Gastrocnemius medialis (tissue), 4 donors: ENCODE results near the gene SAP30BP. TPM values are rescaled to one million over a fixed set of nuclear protein-coding genes. Genes with fewer than 3 reads are reported as not detected.

Source experiments
- ATAC-seq, 2 donors: fragments of 150-250 bp; one replicate each; pipeline ENCODE4 v1.9.1; 2016
- DNase-seq, 2 donors: peaks; one replicate each; pipeline ENCODE4 v3.0.0-alpha.2; 2019
- H3K27ac ChIP-seq, 4 donors: fragments of 200-600 bp; sonication (generic); 1 replicate in 1 of 4; 2 replicates in 3 of 4; pipeline ENCODE4 v1.5.1; 2016 to 2018; ENCODE audit warnings: mild to moderate bottlenecking in 2 of 4, moderate library complexity in 1 of 4
- H3K27me3 ChIP-seq, 3 donors: fragments of 200-600 bp; sonication (generic) in 2 of 3; 1 replicate in 1 of 3; 2 replicates in 2 of 3; pipeline versions ENCODE4 v1.5.1 to v1.6.0; 2016 to 2019; ENCODE audit warnings: mild to moderate bottlenecking in 1 of 3, moderate library complexity in 1 of 3
- H3K36me3 ChIP-seq, 2 donors: fragments of 200-600 bp; sonication (generic) in 1 of 2; one replicate each; pipeline ENCODE4 v1.5.1; 2017 to 2018
- H3K4me1 ChIP-seq, 2 donors: fragments of 200-600 bp; sonication (generic) in 1 of 2; one replicate each; pipeline ENCODE4 v1.5.1; 2016 to 2017; ENCODE audit warnings: mild to moderate bottlenecking in 2 of 2
- H3K4me3 ChIP-seq, 4 donors: fragments of 200-600 bp; sonication (generic) in 3 of 4; 1 replicate in 1 of 4; 2 replicates in 3 of 4; pipeline ENCODE4 v1.5.1; 2016 to 2019; ENCODE audit warnings: mild to moderate bottlenecking in 2 of 4
- H3K9me3 ChIP-seq, 3 donors: fragments of 200-600 bp; sonication (generic) in 2 of 3; 1 replicate in 1 of 3; 2 replicates in 2 of 3; pipeline ENCODE4 v1.5.1; 2016 to 2019
- CTCF ChIP-seq, 5 experiments: fragments of 450-650 bp in 3 of 5; fragments of 200-600 bp in 2 of 5; sonication (generic) in 2 of 5; IDR thresholded peaks in 4 of 5; conservative IDR thresholded peaks in 1 of 5; 1 replicate in 4 of 5; 2 replicates in 1 of 5; pipeline ENCODE4 v1.5.1; 2016 to 2019; ENCODE audit warnings: antibody characterized with exemption in 5 of 5, mild to moderate bottlenecking in 3 of 5, moderate library complexity in 3 of 5
- POLR2A ChIP-seq, 2 donors: fragments of 450-650 bp; IDR thresholded peaks; one replicate each; pipeline ENCODE4 v1.6.1; 2017; ENCODE audit warnings: antibody characterized with exemption in 2 of 2, mild to moderate bottlenecking in 2 of 2, moderate library complexity in 2 of 2
- in situ Hi-C, 4 donors: fragments of 200-750 bp; cut with MboI; loops; one replicate each; pipeline versions ENCODE4 v1.15.0 to v1.8.0; 2017; ENCODE audit warnings: low sequenced_read_pairs in 4 of 4
- intact Hi-C: fragments of 100-400 bp; cut with DNase I; formaldehyde crosslinking; loops from one replicate; pipeline ENCODE4 v1.15.1; 2023; ENCODE audit warnings: low total_unique reads
- total RNA-seq, 4 donors: library from RNA; depleted of rRNA; stranded (reverse); fragments of >200 nt; gene quantifications; one replicate each; pipeline versions ENCODE4 v1.1.0 to v1.2.3, GENCODE V29; 2016

The SAP30BP gene
- total RNA-seq, 4 donors from 2014 or later = 42.0 to 64.0 (median 50.1) TPM

GRCh38 chr17:75729351-75729750 lies 62.2 kb downstream of the SAP30BP start:
- in situ Hi-C loops (no loop called here), intact Hi-C loops (no loop called here)
- no peaks in the 10 kb centered on the region for H3K9me3 ChIP-seq
- H3K36me3 ChIP-seq = no peaks in the 10 kb centered on the region
- no peaks in the 10 kb centered on the region for H3K4me1 ChIP-seq
- no peaks in the 10 kb centered on the region for H3K27me3 ChIP-seq
- TF ChIP-seq CTCF (IDR thresholded peaks at IDR 0.05 in 4 of 5, conservative IDR thresholded peaks at IDR 0.05 in 1 of 5) (no peak), POLR2A (IDR thresholded peaks at IDR 0.05) (no peak)
- no peak for ATAC-seq
- H3K27ac ChIP-seq = no peak overlapping the region
- H3K4me3 ChIP-seq = no peak overlapping the region
- DNase-seq = no peak

- Histone ChIP-seq H3K4me3 (no peak overlapping the region), H3K27ac (no peak overlapping the region), H3K36me3 (no peaks in the 10 kb centered on the region), H3K9me3 (no peaks in the 10 kb centered on the region), H3K27me3 (no peaks in the 10 kb centered on the region), H3K4me1 (no peaks in the 10 kb centered on the region)
- ATAC-seq (no peak), DNase-seq (no peak)
- no peak for TF ChIP-seq POLR2A (IDR thresholded peaks at IDR 0.05)
- TF ChIP-seq CTCF (IDR thresholded peaks at IDR 0.05 in 4 of 5, conservative IDR thresholded peaks at IDR 0.05 in 1 of 5) = no peak
- in situ Hi-C loops = no loop called here
- intact Hi-C loops = no loop called here
Measured at GRCh38 chr17:75730065-75730464, 62.9 kb downstream of the SAP30BP start.

GRCh38 chr17:75731086-75731715 lies 64.1 kb downstream of the SAP30BP start:
- Histone ChIP-seq H3K36me3 (no peaks in the 10 kb centered on the region), H3K27ac (no peak overlapping the region), H3K4me1 (no peaks in the 10 kb centered on the region), H3K27me3 (no peaks in the 10 kb centered on the region), H3K4me3 (no peak overlapping the region), H3K9me3 (no peaks in the 10 kb centered on the region)
- no peak for DNase-seq
- no peak for TF ChIP-seq POLR2A (IDR thresholded peaks at IDR 0.05)
- TF ChIP-seq CTCF (IDR thresholded peaks at IDR 0.05 in 4 of 5, conservative IDR thresholded peaks at IDR 0.05 in 1 of 5) = no peak
- no peak for ATAC-seq
- intact Hi-C loops (no loop called here), in situ Hi-C loops (no loop called here)

GRCh38 chr17:75731716-75732498 lies 64.8 kb downstream of the SAP30BP start:
- intact Hi-C loops (no loop called here), in situ Hi-C loops (no loop called here)
- Histone ChIP-seq H3K9me3 (no peaks in the 10 kb centered on the region), H3K27me3 (no peaks in the 10 kb centered on the region), H3K4me3 (no peak overlapping the region), H3K36me3 (no peaks in the 10 kb centered on the region), H3K27ac (no peak overlapping the region), H3K4me1 (no peaks in the 10 kb centered on the region)
- no peak for TF ChIP-seq CTCF (IDR thresholded peaks at IDR 0.05 in 4 of 5, conservative IDR thresholded peaks at IDR 0.05 in 1 of 5)
- no peak for TF ChIP-seq POLR2A (IDR thresholded peaks at IDR 0.05)
- ATAC-seq = no peak
- no peak for DNase-seq
